ENCODE data around the gene SPOP.

SPOP gene

DNA sequence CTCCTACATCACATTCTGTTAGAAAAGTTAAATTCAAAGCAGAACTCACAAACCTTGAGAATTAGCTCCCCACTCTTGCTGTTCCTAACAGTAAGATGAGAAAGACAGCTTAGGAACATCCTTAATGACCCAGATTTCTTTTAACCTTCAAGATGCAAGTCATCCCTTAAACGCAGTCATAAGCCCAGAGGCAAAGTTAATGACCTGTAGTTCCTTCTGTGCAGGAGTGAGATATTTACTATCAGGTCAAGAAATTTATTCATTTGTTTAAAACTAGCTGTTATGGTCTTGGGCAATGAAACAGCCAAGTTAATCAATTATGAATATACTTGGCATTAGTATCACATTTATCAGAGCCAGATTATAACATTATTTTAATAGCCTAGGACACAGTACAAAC is 65.2 kb downstream of the SPOP start:
- no peak for FAIRE-seq

GRCh38 chr17:49610883-49611584 is 66.9 kb downstream of the SPOP start:
- no peak for FAIRE-seq

DNA sequence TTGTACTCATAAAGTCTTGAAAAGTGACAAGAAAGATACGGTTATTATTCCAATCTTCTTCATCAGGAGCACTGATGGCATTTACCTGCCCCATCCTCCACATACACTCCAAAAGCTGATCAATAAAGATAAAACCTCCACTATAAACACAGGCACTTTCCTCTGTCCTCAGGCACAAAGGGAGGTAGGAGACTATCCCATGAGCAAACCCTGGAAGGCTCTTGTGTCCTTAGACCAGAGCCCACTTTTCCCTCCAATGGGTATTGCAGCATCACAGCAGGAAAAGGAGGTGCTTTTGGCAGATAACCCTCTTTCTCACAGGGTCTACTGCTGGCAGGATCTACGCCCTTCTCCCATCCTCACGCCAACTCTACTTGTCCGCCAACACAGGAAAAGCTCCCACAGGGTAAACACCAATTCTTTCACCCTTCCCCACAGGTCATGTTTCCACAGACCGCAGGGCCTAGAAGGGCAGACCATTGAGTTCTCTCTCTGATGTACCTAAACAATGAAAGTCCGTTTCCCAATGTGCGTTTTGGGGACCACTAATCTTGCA is 73.5 kb downstream of the SPOP start:
- FAIRE-seq, result no peak

GRCh38 chr17:49603720-49604119 is 74.2 kb downstream of the SPOP start:
- FAIRE-seq, result peak; percentile 27

DNA sequence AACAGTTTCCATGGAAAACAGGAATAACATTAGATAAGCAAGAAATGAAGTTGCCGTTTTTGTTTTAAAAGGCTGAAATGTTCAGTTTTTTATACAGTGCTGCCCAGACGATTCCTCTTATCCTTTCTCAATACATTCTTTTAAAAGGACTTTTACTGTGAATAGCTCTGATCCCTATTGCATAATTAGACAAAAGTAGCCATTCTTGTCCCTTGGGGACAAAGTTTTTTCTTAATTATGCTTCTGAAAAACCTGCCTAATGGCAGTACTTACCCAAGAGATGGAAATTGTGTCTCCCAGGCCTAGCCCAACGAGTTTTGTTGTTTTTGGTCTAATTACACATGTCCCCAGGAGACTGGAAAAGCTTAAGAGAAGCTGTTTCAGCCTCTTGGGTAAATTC is 74.7 kb downstream of the SPOP start:
- FAIRE-seq, result no peak

DNA sequence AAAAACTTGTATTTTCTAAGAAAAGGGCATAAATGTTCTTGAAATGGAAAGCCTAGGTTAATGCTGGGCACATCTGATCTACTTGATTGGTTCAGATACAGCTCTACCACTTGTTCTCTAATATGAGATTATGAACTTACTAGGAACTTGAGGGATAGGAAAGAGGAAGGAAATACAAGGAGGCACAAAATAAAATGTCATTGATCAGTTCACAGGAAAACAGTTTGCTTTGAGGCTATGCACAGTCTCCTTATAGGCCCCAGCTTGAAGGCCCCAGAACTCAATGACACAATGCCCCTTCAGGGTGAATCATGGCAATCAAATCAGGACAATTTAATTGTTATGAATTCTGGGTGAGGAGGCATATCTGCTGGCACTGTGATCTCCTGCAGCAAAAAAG is 75.1 kb downstream of the SPOP start:
- no peak for FAIRE-seq

- no peak for FAIRE-seq
These were observed 76.9 kb downstream of the SPOP start for GRCh38 chr17:49600949-49601348.

DNA sequence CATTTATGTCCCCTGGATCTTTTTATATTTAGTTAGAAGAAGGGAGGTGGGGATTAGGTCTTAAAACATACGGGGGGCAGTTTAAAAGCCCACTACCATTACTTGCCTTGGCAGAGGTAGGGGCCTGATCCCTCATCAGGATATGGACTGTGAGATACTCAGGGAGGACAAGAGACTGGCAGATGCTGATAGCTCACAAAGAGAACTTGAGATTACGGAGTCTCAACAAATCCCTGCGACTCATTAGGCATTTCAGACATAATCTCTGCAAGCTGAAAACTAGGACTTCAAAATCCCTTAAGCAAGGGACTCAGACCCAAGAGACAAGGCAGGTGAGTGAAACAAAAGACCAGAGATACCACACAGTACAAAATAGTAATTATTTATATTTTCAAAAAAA is 79.0 kb downstream of the SPOP start:
- no peak for FAIRE-seq

DNA sequence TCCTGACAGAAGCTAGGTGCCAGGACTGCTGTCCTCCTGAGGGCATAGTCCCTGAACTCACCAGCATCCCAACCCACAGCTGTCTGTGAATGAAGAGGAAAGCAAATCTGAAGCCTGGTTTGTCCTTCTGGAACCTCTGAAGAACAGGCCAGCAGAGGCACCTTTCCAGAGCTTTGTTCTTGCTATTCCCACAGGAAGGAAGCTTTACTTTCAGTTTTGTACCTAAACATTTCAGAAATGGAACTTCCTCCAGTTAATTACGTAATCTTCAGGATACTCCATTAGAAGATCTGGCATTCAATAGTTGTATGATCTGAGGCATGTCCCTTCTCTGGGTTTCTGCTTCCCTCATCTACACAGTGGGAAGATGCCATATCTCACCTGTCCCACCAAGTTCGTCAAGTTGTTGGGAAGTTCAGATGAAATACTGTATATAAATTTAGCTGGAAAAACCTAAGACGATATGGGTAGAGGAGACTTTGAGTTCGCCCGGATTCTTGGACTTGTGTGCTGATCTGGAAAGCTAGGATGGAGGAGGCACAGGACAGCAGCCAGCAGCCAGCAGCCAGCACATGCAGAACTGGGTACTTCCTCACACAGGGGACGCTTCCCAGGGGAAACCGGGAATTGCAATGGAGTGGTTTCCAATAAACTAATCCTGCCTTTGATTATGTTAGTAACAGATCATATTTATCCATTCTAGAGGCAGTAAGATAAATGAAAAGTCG is 79.8 kb downstream of the SPOP start:
- no peak for FAIRE-seq

DNA sequence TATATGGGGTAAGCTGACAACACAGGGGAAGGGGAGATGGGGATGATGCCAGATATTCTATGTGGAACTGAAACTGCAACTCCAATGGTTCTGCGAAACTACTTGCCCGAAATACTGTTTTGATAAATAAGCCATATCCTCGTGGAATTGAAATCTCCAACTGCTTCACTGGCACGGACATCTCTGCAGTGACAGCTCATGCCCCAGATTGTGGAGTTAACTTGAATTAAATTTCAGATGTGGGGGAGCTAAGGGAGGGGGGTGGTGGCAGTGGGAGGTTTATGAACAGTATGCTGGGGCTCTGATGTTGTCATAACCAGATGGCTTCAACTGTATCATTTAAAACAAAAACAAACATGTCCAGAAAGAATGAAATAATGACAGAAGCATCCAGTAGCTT is 80.5 kb downstream of the SPOP start:
- FAIRE-seq, result no peak

DNA sequence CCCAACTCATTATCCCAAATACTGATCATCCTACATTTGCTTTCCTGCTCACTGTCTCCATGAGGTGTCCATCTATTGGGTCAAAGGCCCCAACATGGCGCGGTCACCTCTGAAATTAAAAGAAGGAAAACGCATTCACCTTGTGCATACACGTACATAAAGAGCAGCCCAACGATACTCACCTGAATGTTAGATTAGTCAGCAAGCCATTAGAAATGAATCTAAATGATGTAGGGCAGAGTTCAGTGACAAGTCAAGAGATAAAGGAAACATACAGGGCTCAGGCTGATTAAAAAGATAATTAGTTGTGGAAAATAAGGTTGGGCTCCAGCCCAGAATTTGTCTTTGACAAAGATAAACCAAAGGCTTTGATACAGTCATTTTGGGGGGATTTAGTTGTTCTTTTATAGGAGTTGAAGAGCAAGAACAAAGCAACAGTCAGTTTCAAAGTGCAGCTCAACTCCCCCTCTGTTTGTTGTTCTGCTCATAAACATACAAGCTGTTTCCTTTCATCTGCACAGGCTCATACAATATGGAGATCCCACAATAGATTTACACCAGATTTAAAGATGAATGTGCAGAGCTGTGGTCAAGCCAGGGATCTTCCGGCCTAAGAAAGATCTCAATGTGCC is 81.2 kb downstream of the SPOP start:
- FAIRE-seq, result no peak

GRCh38 chr17:49595980-49596379 is 81.9 kb downstream of the SPOP start:
- no peak for FAIRE-seq

DNA sequence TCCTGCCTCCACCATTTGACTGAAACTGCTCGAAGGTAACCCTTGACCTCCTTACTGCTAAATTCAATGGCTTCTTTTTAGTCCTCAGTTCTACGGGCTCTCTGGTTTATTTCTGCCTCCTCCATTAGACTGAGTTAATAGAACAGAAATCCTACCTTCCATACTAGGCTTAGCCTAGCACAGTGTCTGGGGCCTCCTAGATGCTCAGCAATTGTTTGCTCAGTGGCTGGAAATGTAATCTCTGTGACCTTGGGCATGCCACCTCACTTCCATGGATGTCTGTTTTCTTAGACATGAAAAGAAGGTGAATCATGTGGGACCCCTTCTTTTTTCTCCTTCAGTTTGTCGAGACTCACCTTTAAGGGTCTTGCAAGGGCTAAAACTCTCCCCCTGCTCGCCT is 82.6 kb downstream of the SPOP start:
- no peak for FAIRE-seq

GRCh38 chr17:49592263-49592662 is 85.6 kb downstream of the SPOP start:
- no peak for FAIRE-seq

DNA sequence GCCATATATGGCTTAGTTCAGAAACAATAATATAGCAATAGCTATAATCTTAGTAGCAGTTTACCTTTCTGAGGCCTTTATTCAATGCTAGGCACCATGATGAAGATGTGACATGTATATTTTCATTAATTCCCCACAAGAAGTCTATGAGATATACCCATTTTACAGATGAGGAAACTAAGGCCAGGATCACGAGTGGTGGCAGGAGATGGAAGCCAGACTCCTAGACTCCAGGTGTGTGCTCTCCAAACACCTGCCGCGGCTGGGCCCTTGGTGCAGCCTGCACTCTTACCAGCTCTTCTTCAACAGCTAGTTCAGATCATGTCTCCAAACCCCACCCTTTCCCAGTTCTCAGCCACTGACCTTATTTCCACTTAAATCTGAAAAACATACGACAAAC is 87.0 kb downstream of the SPOP start:
- FAIRE-seq, result no peak

GRCh38 chr17:49589577-49589927 is 88.3 kb downstream of the SPOP start:
- no peak for FAIRE-seq

DNA sequence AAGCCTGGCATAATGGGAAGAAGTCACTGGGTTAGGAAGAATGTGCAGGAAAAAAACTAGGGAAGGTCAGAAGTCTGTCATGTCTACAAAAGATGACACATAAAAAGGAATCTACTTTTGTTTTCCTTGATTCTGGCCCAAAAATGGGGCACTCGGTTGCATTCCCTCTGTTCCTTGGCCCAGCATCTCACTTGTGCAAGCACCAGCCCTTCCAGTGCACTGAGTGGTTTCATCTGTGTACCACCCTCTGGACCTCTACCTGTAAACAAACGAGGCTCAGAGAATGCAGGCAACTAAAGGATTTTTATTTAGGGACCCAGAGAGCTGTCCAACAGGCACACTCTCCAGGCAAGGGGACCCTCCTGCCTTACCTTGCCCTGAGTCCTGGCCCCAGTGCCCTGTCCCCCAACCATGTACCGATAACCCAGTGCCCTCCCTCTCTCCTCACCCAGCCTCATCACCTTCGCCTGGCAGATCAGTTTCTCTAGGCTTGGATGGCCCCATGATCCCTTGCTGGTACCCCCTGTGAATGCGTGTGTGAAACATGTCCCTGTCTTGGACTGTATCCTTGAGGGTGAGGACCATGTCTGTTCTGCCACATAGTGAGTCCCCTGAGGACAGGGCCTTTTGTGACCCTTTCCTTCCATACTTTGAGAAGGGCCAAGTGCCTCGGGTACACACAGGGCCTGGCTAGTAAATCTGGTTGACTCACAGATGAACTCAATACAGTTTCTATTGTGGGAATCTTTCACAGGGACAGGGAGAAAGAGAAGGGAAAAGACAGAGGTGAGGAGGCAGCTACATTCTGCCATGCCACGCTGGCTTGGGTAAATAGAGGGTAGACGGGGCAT is 88.9 kb downstream of the SPOP start:
- FAIRE-seq, result no peak

DNA sequence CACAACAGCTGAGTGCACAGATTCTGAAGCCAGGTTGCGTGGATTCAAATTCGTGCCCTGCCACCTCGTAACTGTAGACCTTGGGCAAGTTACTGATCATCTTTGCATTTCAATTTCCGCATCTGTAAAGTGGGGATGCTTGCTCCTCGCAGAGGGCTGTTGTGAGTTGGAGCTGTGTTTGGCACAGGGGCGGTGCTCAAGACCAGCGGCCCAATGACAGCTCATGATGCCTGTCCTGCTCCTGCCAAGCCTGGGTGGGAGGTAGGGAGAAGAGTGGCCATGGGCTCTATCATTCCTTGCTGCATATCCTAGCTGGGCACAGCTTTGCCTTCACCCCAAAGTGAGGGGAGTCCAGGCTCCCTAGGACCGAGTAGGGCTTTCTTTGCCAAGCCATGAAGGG is 89.6 kb downstream of the SPOP start:
- no peak for FAIRE-seq

- no peak for FAIRE-seq
These were observed 90.4 kb downstream of the SPOP start for GRCh38 chr17:49587366-49588073.

GRCh38 chr17:49585422-49586027 is 92.4 kb downstream of the SPOP start:
- FAIRE-seq, result peak; percentile 78

GRCh38 chr17:49583889-49584288 is 94.0 kb downstream of the SPOP start:
- FAIRE-seq, result no peak

- FAIRE-seq, result no peak
These were observed 94.7 kb downstream of the SPOP start for GRCh38 chr17:49583226-49583625.

Data from G401.6 (cell line).